Mucosa of gallbladder (tissue), 1 donor: ENCODE measurements around the gene GPI. TPM values are rescaled to one million over a fixed set of nuclear protein-coding genes. Genes with fewer than 3 reads are reported as not detected.

Experiments used
- DNase-seq: peaks from one replicate; pipeline ENCODE4 v3.0.0-alpha.2; 2020; ENCODE audit warnings: low spot score
- total RNA-seq: library from RNA; stranded (reverse); gene quantifications from one replicate; pipeline ENCODE4 v1.2.1, GENCODE V29; 2021
- donor health status: DM: no; HTN: no; CAD: no.

The GPI gene
- total RNA-seq, 1 donor from 2014 or later: 406 TPM

- DNase-seq: peak; percentile 94
These were observed 39.3 kb downstream of the GPI start, which contains the start of gene PDCD2L for GRCh38 chr19:34404109-34404909. TSS of gene PDCD2L (plus strand) at chr19:34404399. CDS start at chr19:34404431, 32 bp downstream.

GRCh38 chr19:34405892-34406660 lies 41.1 kb downstream of the GPI start:
- DNase-seq: no peak

- no peak for DNase-seq
These were observed 43.4 kb downstream of the GPI start for GRCh38 chr19:34408411-34408810.

GRCh38 chr19:34409189-34410164 lies 44.5 kb downstream of the GPI start:
- DNase-seq: no peak

- no peak for DNase-seq
These were observed 46.2 kb downstream of the GPI start for GRCh38 chr19:34411216-34411615.

GRCh38 chr19:34416021-34416545 lies 51.1 kb downstream of the GPI start:
- DNase-seq: no peak

- no peak for DNase-seq
These were observed 53.3 kb downstream of the GPI start for GRCh38 chr19:34418300-34418699.

- no peak for DNase-seq
These were observed 61.2 kb downstream of the GPI start for GRCh38 chr19:34426096-34426661.

GRCh38 chr19:34428549-34429285 lies 63.7 kb downstream of the GPI start:
- peak; percentile 11 for DNase-seq

GRCh38 chr19:34429553-34429952 lies 64.6 kb downstream of the GPI start:
- no peak for DNase-seq

- no peak for DNase-seq
These were observed 66.0 kb downstream of the GPI start for GRCh38 chr19:34430738-34431625.

- no peak for DNase-seq
These were observed 66.8 kb downstream of the GPI start for GRCh38 chr19:34431681-34432402.

- DNase-seq: peak; percentile 11
These were observed 67.8 kb downstream of the GPI start for GRCh38 chr19:34432797-34433196.

GRCh38 chr19:34436716-34437115 lies 71.7 kb downstream of the GPI start:
- no peak for DNase-seq

- DNase-seq: no peak
These were observed 83.2 kb downstream of the GPI start for GRCh38 chr19:34448191-34448590.
